SK-N-SH treated with all-trans-retinoic acid at 6 μM for 48 hours (cell line): ENCODE measurements around the gene CARD14.

Experiments
- ATAC-seq: fragments of 200-7000 bp; cut with Tn5 transposase; 3 replicates; pipeline ENCODE4 v1.9.1; 2020; ENCODE audit warnings: mild to moderate bottlenecking, moderate library complexity
- ARNTL ChIP-seq: fragments of 450-650 bp; formaldehyde crosslinking; IDR thresholded peaks from 2 replicates; pipeline ENCODE4 v1.5.0; 2020; ENCODE audit warnings: low read depth, mild to moderate bottlenecking, moderate library complexity, borderline replicate concordance
- BACH2 ChIP-seq: fragments of 250-450 bp; sonication (Bioruptor Pico); IDR thresholded peaks from 2 replicates; pipeline ENCODE4 v1.9.0; 2021; ENCODE audit warnings: mild to moderate bottlenecking, borderline replicate concordance
- CREB5 ChIP-seq: fragments of 250-450 bp; sonication (Bioruptor Pico); IDR thresholded peaks from 2 replicates; pipeline ENCODE4 v1.5.1; 2020; ENCODE audit warnings: low read depth, mild to moderate bottlenecking, moderate library complexity
- CSDC2 ChIP-seq: fragments of 250-450 bp; sonication (Bioruptor Pico); IDR thresholded peaks from 2 replicates; pipeline ENCODE4 v1.5.0; 2020; ENCODE audit warnings: mild to moderate bottlenecking, moderate library complexity
- CSRNP3 ChIP-seq: fragments of 250-450 bp; sonication (Bioruptor Pico); IDR thresholded peaks from 2 replicates; pipeline ENCODE4 v1.5.1; 2021; ENCODE audit warnings: mild to moderate bottlenecking, moderate library complexity
- GLIS3 ChIP-seq: fragments of 250-450 bp; sonication (Bioruptor Pico); IDR thresholded peaks from 2 replicates; pipeline ENCODE4 v1.5.0; 2020; ENCODE audit warnings: mild to moderate bottlenecking, moderate library complexity
- OSR1 ChIP-seq: fragments of 250-450 bp; sonication (Bioruptor Pico); IDR thresholded peaks from 2 replicates; pipeline ENCODE4 v1.8.0; 2022; ENCODE audit warnings: moderate library complexity, mild to moderate bottlenecking, inconsistent platforms
- PATZ1 ChIP-seq: fragments of 250-450 bp; sonication (Bioruptor Pico); IDR thresholded peaks from 2 replicates; pipeline ENCODE4 v1.8.0; 2020; ENCODE audit warnings: mild to moderate bottlenecking, moderate library complexity, borderline replicate concordance
- POU6F1 ChIP-seq: fragments of 250-450 bp; sonication (Bioruptor Pico); IDR thresholded peaks from 2 replicates; pipeline ENCODE4 v1.8.0; 2021; ENCODE audit warnings: low read depth, mild to moderate bottlenecking, moderate library complexity, borderline replicate concordance
- PPARA ChIP-seq: fragments of 250-450 bp; sonication (Bioruptor Pico); IDR thresholded peaks from 2 replicates; pipeline ENCODE4 v1.5.0; 2020; ENCODE audit warnings: mild to moderate bottlenecking, borderline replicate concordance
- RARB ChIP-seq: fragments of 250-450 bp; sonication (Bioruptor Pico); IDR thresholded peaks from 2 replicates; pipeline ENCODE4 v1.8.0; 2021; ENCODE audit warnings: mild to moderate bottlenecking, moderate library complexity
- SNAI2 ChIP-seq: fragments of 250-450 bp; sonication (Bioruptor Pico); IDR thresholded peaks from 2 replicates; pipeline ENCODE4 v1.5.0; 2020; ENCODE audit warnings: mild to moderate bottlenecking, moderate library complexity
- TCF4 ChIP-seq: fragments of 250-450 bp; sonication (Bioruptor Pico); IDR thresholded peaks from 2 replicates; pipeline ENCODE4 v1.8.0; 2021; ENCODE audit warnings: mild to moderate bottlenecking, moderate library complexity, borderline replicate concordance
- TOX ChIP-seq: fragments of 250-450 bp; sonication (Bioruptor Pico); IDR thresholded peaks from 2 replicates; pipeline ENCODE4 v1.8.0; 2021; ENCODE audit warnings: mild to moderate bottlenecking, moderate library complexity, borderline replicate concordance
- TSHZ2 ChIP-seq: fragments of 250-450 bp; sonication (Bioruptor Pico); IDR thresholded peaks from 2 replicates; pipeline ENCODE4 v1.5.0; 2020; ENCODE audit warnings: mild to moderate bottlenecking, moderate library complexity
- ZC3H10 ChIP-seq: fragments of 250-450 bp; sonication (Bioruptor Pico); IDR thresholded peaks from 2 replicates; pipeline ENCODE4 v1.5.1; 2021; ENCODE audit warnings: mild to moderate bottlenecking, moderate library complexity
- ZFP3 ChIP-seq: fragments of 250-450 bp; sonication (Bioruptor Pico); IDR thresholded peaks from 2 replicates; pipeline ENCODE4 v1.5.0; 2020; ENCODE audit warnings: mild to moderate bottlenecking, moderate library complexity
- ZFP30 ChIP-seq: fragments of 450-650 bp; formaldehyde crosslinking; IDR thresholded peaks from 2 replicates; pipeline ENCODE4 v1.5.0; 2022; ENCODE audit warnings: mild to moderate bottlenecking, moderate library complexity
- ZNF565 ChIP-seq: fragments of 450-650 bp; formaldehyde crosslinking; conservative IDR thresholded peaks from 2 replicates; pipeline ENCODE4 v1.5.0; 2020; ENCODE audit warnings: low read depth, mild to moderate bottlenecking, moderate library complexity
- ZNF70 ChIP-seq: fragments of 450-650 bp; formaldehyde crosslinking; IDR thresholded peaks from 2 replicates; pipeline ENCODE4 v1.5.0; 2020; ENCODE audit warnings: mild to moderate bottlenecking, moderate library complexity
- ZNF8 ChIP-seq: fragments of 450-650 bp; formaldehyde crosslinking; IDR thresholded peaks from 2 replicates; pipeline ENCODE4 v1.5.0; 2020; ENCODE audit warnings: mild to moderate bottlenecking, moderate library complexity

The CARD14 gene

GRCh38 chr17:80246726-80247125, 76.9 kb downstream of the CARD14 start:
- no peak for TF ChIP-seq CSRNP3
- no peak for TF ChIP-seq CSDC2
- TF ChIP-seq ZFP30 (CRISPR knock-in tag) = no peak
- no peak for TF ChIP-seq CREB5 (CRISPR knock-in tag)
- TF ChIP-seq TSHZ2 (CRISPR knock-in tag) = no peak
- no peak for TF ChIP-seq BACH2
- no peak for TF ChIP-seq POU6F1
- TF ChIP-seq SNAI2 (CRISPR knock-in tag) = no peak
- no peak for TF ChIP-seq TOX
- no peak for TF ChIP-seq PPARA (CRISPR knock-in tag)
- no peak for TF ChIP-seq GLIS3
- TF ChIP-seq ZNF8 (CRISPR knock-in tag) = no peak
- no peak for TF ChIP-seq ZNF565
- TF ChIP-seq TCF4 (CRISPR knock-in tag) = no peak
- TF ChIP-seq PATZ1 (CRISPR knock-in tag) = no peak
- TF ChIP-seq ZC3H10 (CRISPR knock-in tag) = no peak
- TF ChIP-seq ARNTL = no peak
- no peak for TF ChIP-seq ZFP3
- no peak for ATAC-seq

GRCh38 chr17:80247561-80247960, 77.7 kb downstream of the CARD14 start:
- no peak for TF ChIP-seq RARB
- no peak for TF ChIP-seq TOX
- no peak for ATAC-seq

- no peak for ATAC-seq
- no peak for TF ChIP-seq TOX
- no peak for TF ChIP-seq ZNF8 (CRISPR knock-in tag)
- no peak for TF ChIP-seq ZFP30 (CRISPR knock-in tag)
- TF ChIP-seq BACH2 = no peak
- no peak for TF ChIP-seq TCF4 (CRISPR knock-in tag)
- TF ChIP-seq CSRNP3 = no peak
- no peak for TF ChIP-seq OSR1 (CRISPR knock-in tag)
- TF ChIP-seq PPARA (CRISPR knock-in tag) = no peak
- no peak for TF ChIP-seq TSHZ2 (CRISPR knock-in tag)
- TF ChIP-seq CSDC2 = no peak
- no peak for TF ChIP-seq ZNF70
- no peak for TF ChIP-seq ARNTL
- no peak for TF ChIP-seq GLIS3
- TF ChIP-seq PATZ1 (CRISPR knock-in tag) = no peak
- TF ChIP-seq ZFP3 = no peak
Observed at GRCh38 chr17:80248001-80248893, 78.4 kb downstream of the CARD14 start.
